ENCODE measurements around the gene CFDP1.

DNA sequence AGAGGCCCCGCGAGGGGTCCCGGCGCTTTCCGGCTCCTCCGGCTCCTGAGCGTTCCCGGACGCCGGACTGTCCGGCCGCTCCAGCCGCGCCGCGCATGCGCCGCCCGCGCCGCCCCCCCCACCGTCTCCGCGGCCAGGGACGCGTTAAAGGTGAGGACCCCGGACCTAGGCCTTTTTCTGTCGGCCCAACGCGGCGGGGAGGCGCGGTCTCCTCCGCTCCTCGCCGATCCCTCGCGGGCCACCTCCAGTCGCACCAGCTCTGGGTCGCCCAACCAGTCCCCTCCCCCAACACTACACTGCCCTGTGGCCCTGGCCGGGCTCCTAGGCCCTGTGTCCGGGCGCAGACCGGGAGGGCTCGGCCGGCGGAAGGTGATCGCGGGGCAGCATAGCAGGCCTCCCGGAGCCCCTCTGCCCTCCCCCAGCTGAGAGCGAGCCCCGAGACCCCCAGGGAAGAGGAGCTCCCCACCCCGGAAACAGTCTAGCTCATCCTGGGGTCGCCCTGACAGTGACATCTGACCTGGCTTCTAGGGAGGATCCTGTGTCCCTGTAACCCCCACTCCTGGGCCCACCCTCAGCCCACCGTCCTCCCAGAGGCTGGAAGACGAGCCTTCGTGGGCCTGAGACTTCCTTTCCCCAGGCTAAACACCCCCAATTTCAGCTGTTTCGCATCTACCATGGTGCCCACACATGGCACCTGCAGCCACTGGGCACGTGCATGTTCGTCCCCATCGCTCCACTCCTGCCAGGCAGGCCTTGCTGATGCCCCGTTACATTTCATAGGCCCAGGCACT, 167.2 kb downstream of the CFDP1 start:
- TF ChIP-seq, protein P1, sequence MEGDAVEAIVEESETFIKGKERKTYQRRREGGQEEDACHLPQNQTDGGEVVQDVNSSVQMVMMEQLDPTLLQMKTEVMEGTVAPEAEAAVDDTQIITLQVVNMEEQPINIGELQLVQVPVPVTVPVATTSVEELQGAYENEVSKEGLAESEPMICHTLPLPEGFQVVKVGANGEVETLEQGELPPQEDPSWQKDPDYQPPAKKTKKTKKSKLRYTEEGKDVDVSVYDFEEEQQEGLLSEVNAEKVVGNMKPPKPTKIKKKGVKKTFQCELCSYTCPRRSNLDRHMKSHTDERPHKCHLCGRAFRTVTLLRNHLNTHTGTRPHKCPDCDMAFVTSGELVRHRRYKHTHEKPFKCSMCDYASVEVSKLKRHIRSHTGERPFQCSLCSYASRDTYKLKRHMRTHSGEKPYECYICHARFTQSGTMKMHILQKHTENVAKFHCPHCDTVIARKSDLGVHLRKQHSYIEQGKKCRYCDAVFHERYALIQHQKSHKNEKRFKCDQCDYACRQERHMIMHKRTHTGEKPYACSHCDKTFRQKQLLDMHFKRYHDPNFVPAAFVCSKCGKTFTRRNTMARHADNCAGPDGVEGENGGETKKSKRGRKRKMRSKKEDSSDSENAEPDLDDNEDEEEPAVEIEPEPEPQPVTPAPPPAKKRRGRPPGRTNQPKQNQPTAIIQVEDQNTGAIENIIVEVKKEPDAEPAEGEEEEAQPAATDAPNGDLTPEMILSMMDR (IDR thresholded peaks at IDR 0.05; ENCODE audit: extremely low read depth in 1 of 2, insufficient read depth in 1 of 2, low read depth in 1 of 2, low read length in 2 of 2): no peak
- peak; percentile 69 for TF ChIP-seq POLR2A (IDR thresholded peaks at IDR 0.05; ENCODE audit: low read depth, low read length)
- TF ChIP-seq GATA2 (IDR thresholded peaks at IDR 0.05; ENCODE audit: insufficient read depth, insufficient read length, low read depth, low read length): no peak
